H1 (cell line): ENCODE measurements around the gene OSBPL5. TPM values are rescaled to one million over a fixed set of nuclear protein-coding genes. Genes with fewer than 3 reads are reported as not detected.

Experiments used
- CHD7 ChIP-seq: fragments of 300-600 bp; sonication (generic); IDR thresholded peaks from 2 replicates; pipeline ENCODE4 v1.7.1; 2012; ENCODE audit warnings: low read length, moderate library complexity, mild to moderate bottlenecking, inconsistent platforms; ENCODE audit not compliant: insufficient replicate concordance
- EZH2 ChIP-seq: fragments of 200-600 bp; sonication (generic); IDR thresholded peaks from 2 replicates; pipeline ENCODE4 v1.7.1; 2012; ENCODE audit warnings: low read depth, mild to moderate bottlenecking, moderate library complexity, low read length, inconsistent platforms; ENCODE audit not compliant: severe bottlenecking
- FOSL1 ChIP-seq: IDR thresholded peaks from 2 replicates; pipeline ENCODE4 v1.6.1; 2011; ENCODE audit warnings: mild to moderate bottlenecking, low read depth, low read length, moderate library complexity; ENCODE audit not compliant: insufficient read depth
- HDAC6 ChIP-seq: IDR thresholded peaks from one replicate; pipeline ENCODE4 v1.7.1; 2012; ENCODE audit warnings: low read depth, mild to moderate bottlenecking, inconsistent platforms, low read length, moderate library complexity
- SP2 ChIP-seq: IDR thresholded peaks from 2 replicates; pipeline ENCODE4 v1.6.1; 2012; ENCODE audit warnings: mild to moderate bottlenecking, low read length, inconsistent platforms
- USF2 ChIP-seq: IDR thresholded peaks from 2 replicates; pipeline ENCODE4 v1.6.1; 2011; ENCODE audit warnings: low read length, improper control_type of control experiment
- polyA plus RNA-seq, 7 experiments: library from polyadenylated mRNA; depleted of rRNA in 3 of 7; stranded (reverse) in 5 of 7; unstranded in 2 of 7; fragments of >200 nt in 5 of 7; fragments of 200-250 nt in 2 of 7; gene quantifications; 1 replicate in 5 of 7; 2 replicates in 1 of 7; 4 replicates in 1 of 7; pipeline versions ENCODE4 v1.2.1 to v1.2.3, GENCODE V29; 2011 to 2013; ENCODE audit warnings: missing spikeins in 2 of 7, mixed read lengths in 2 of 7
- total RNA-seq: library from RNA; stranded (reverse); fragmentation: NEBNext Ultra II Directional; extraction: Animal tissue kit (Norgen Biotek cat#: 25700); gene quantifications from 2 replicates; pipeline ENCODE4 v1.2.1, GENCODE V29; 2021

The OSBPL5 gene
- total and polyA plus RNA-seq, 2 of the 8 experiments (the other 6 are each of a cell fraction or from before 2014, with no cell fraction given), result 3.4 to 9.9 TPM

GRCh38 chr11:3201112-3201581 lies 36.0 kb upstream of the OSBPL5 start (continued):
- TF ChIP-seq CHD7 (no peak), EZH2 (no peak), HDAC6 (no peak), SP2 (no peak), FOSL1 (no peak), USF2 (no peak)
